RWPE2 (cell line): Measurements from ENCODE around the gene PXMP2.

Experiments used
- ATAC-seq: fragments of 200-7000 bp; cut with Tn5 transposase; 3 replicates; pipeline ENCODE4 v1.9.1; 2021; ENCODE audit warnings: low read depth
- DNase-seq: peaks from one replicate; pipeline ENCODE4 v3.0.0-alpha.2; 2020; ENCODE audit warnings: low spot score
- H3K27ac ChIP-seq: fragments of 450-650 bp; 2 replicates; pipeline ENCODE4 v1.5.1; 2017; ENCODE audit warnings: mild to moderate bottlenecking; ENCODE audit not compliant: poor library complexity, severe bottlenecking
- H3K27me3 ChIP-seq: fragments of 250-450 bp; sonication (Bioruptor Pico); 2 replicates; pipeline ENCODE4 v1.5.1; 2021; ENCODE audit warnings: mild to moderate bottlenecking, moderate library complexity; ENCODE audit not compliant: insufficient read depth, poor library complexity, severe bottlenecking
- H3K36me3 ChIP-seq: fragments of 250-450 bp; sonication (Bioruptor Pico); 2 replicates; pipeline ENCODE4 v1.5.1; 2020; ENCODE audit warnings: low read depth, mild to moderate bottlenecking, moderate library complexity
- H3K4me1 ChIP-seq: fragments of 250-450 bp; sonication (Bioruptor Pico); 2 replicates; pipeline ENCODE4 v1.5.1; 2021; ENCODE audit warnings: mild to moderate bottlenecking, moderate library complexity; ENCODE audit not compliant: insufficient read depth, poor library complexity, severe bottlenecking
- H3K4me3 ChIP-seq: fragments of 250-450 bp; sonication (Bioruptor Pico); 2 replicates; pipeline ENCODE4 v1.5.1; 2021; ENCODE audit warnings: mild to moderate bottlenecking, moderate library complexity; ENCODE audit not compliant: severe bottlenecking
- H3K9me3 ChIP-seq: fragments of 250-450 bp; sonication (Bioruptor Pico); 2 replicates; pipeline ENCODE4 v1.5.1; 2021; ENCODE audit warnings: mild to moderate bottlenecking, moderate library complexity; ENCODE audit not compliant: severe bottlenecking
- TF ChIP-seq, protein P1 (sequence below): fragments of 450-650 bp; IDR thresholded peaks from one replicate; pipeline ENCODE4 v1.5.1; 2017; ENCODE audit warnings: mild to moderate bottlenecking, moderate library complexity; ENCODE audit not compliant: poor library complexity, severe bottlenecking

Gene PXMP2

DNA sequence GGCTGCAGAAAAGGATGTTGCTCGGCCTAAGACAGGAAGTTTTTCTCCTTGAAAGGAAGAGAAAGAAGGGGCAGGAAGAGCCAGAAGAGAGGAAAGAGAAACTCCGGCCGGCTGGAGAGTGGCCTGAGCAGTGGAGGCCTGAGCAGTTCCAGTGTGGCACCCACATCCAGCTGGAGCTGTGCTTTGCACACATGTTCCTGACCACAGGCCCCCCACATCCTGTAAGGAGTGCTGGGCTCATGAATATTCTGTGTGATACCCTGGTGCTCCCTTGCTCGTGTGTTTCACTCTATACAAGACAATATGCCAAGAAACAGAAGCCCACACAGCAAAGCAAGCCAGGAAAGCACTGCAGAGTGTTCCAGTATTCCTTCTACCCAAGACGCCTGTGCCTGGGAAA is 27.3 kb upstream of the PXMP2 start:
- Histone ChIP-seq H3K4me1 (no peaks in the 10 kb centered on the region), H3K36me3 (peaks cover 87% of the 10 kb centered on the region), H3K9me3 (no peaks in the 10 kb centered on the region), H3K27me3 (no peaks in the 10 kb centered on the region), H3K4me3 (no peak overlapping the region), H3K27ac (no peak overlapping the region)
- TF ChIP-seq, protein P1, sequence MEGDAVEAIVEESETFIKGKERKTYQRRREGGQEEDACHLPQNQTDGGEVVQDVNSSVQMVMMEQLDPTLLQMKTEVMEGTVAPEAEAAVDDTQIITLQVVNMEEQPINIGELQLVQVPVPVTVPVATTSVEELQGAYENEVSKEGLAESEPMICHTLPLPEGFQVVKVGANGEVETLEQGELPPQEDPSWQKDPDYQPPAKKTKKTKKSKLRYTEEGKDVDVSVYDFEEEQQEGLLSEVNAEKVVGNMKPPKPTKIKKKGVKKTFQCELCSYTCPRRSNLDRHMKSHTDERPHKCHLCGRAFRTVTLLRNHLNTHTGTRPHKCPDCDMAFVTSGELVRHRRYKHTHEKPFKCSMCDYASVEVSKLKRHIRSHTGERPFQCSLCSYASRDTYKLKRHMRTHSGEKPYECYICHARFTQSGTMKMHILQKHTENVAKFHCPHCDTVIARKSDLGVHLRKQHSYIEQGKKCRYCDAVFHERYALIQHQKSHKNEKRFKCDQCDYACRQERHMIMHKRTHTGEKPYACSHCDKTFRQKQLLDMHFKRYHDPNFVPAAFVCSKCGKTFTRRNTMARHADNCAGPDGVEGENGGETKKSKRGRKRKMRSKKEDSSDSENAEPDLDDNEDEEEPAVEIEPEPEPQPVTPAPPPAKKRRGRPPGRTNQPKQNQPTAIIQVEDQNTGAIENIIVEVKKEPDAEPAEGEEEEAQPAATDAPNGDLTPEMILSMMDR = no peak
- DNase-seq (no peak), ATAC-seq (no peak)

DNA sequence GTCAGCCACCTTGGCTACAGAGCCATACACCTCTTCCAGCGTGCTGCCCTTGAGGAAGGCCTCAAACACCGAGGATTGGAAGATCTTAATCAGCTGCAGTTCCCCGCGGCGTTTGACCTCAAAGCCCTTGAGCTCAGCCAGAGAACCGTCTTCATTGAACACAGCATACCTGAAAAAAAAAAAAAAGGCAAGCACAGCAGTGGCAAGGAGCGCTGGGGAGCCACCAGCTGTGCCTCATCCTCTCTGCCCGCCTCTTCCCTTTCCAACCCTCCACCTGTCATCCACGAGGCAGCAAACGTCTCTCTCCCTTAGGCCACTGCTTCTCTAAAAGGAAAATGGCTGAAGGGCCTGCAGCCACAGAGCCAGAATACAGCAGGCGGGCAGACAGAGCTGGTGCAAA is 26.4 kb upstream of the PXMP2 start:
- no peak overlapping the region for H3K4me3 ChIP-seq
- DNase-seq (no peak), ATAC-seq (no peak)
- peaks cover 87% of the 10 kb centered on the region for H3K36me3 ChIP-seq
- H3K27ac ChIP-seq = no peak overlapping the region
- no peaks in the 10 kb centered on the region for H3K9me3 ChIP-seq
- H3K27me3 ChIP-seq = no peaks in the 10 kb centered on the region
- no peaks in the 10 kb centered on the region for H3K4me1 ChIP-seq
- TF ChIP-seq, protein P1 = no peak

DNA sequence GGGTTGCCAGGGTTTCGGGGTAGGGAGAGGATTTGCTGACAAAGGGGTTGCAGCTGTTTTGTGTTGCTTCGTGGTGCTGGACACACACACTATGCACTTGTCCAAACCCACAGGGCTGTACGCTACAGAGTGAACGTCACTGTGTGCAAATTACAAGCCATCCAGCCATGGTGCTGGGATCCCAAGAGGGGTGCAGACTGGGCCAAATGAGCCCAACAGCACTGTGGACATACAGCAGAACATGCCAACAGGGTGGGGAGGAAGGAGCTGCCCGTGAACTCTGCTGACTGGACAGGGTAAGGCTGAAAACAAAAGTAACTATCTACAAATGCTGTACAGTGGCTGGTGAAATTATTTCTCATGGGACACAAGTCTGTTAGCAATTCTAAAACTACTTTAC is 25.4 kb upstream of the PXMP2 start:
- Histone ChIP-seq H3K27ac (no peak overlapping the region), H3K27me3 (no peaks in the 10 kb centered on the region), H3K4me1 (no peaks in the 10 kb centered on the region), H3K4me3 (no peak overlapping the region), H3K36me3 (peaks cover 89% of the 10 kb centered on the region), H3K9me3 (no peaks in the 10 kb centered on the region)
- TF ChIP-seq, protein P1 = no peak
- ATAC-seq (no peak), DNase-seq (peak; percentile 26)

DNA sequence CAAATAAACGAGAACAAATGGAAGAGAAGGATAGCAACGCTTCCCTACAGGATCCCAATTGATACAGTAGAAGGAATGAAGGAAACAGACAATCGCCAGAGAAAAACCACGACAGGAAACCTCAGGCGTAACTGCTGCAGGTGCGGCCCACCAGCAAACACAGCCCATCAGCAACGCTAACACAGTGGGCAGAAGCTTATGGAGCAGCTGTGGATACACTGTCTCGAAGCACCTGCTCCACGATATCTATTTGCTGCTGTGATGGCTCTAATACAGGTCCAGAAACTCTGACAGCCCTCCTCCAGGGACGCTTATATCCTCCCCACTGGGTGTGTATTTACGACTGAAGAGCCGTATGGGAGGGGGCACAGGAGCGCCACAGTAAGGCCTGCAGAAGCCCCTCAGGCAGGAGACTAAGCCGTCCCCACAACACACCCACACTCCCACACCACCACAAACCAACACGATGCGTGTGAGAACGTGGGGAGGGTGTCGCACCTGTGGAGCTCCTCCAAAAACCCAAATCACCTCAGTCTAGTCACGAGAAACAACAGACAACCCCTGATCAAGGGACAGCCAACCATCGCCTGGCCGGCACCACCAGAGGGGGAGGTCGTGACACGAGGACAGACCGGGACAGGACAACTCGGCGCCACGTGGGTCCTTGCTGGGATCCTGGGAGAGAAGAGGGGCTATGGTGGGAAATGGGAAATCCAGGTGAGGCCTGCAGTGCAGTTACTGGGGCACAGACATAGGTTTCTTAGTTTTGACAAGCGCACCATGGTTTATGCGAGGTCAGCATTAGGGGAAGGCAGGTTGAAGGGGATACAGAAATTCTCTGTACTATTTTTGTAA is 24.3 kb upstream of the PXMP2 start:
- DNase-seq = no peak

More for the DNA sequence above, 24.3 kb upstream of the PXMP2 start:
- ATAC-seq = no peak
- peaks cover 86% of the 10 kb centered on the region for H3K36me3 ChIP-seq
- TF ChIP-seq, protein P1 = no peak
- H3K27ac ChIP-seq = no peak overlapping the region
- H3K27me3 ChIP-seq = no peaks in the 10 kb centered on the region
- H3K9me3 ChIP-seq = no peaks in the 10 kb centered on the region
- no peaks in the 10 kb centered on the region for H3K4me1 ChIP-seq
- no peak overlapping the region for H3K4me3 ChIP-seq
